Measurements from ENCODE around the gene IDUA.

The IDUA gene

GRCh38 chr4:955161-955921, 31.5 kb upstream of the IDUA start:
- H3K4me2 ChIP-seq = no peak overlapping the region
- H3K27me3 ChIP-seq = no peaks in the 10 kb centered on the region
- no peak overlapping the region for H3K27ac ChIP-seq
- H3K4me3 ChIP-seq = no peak overlapping the region
- no peaks in the 10 kb centered on the region for H3K9me3 ChIP-seq (replicated peaks in 1 of 11)
- H3K4me1 ChIP-seq = no peaks in the 10 kb centered on the region
- H3K9ac ChIP-seq = no peak overlapping the region
- peaks cover 15 to 69% (median 36%) of the 10 kb centered on the region in 11 experiments; a peak in 21 of 22 replicates for H3K36me3 ChIP-seq
- no peak for TF ChIP-seq Cebpa-rat (IDR thresholded peaks at IDR 0.05)
- H4K20me1 ChIP-seq = peaks cover 0 to 74% (median 14%) of the 10 kb centered on the region in 11 experiments; a peak in 14 of 22 replicates

- Histone ChIP-seq H3K27me3 (no peaks in the 10 kb centered on the region), H3K4me2 (no peak overlapping the region), H4K20me1 (peaks cover 0 to 74% (median 15%) of the 10 kb centered on the region in 11 experiments; a peak in 14 of 22 replicates), H3K36me3 (peaks cover 21 to 75% (median 42%) of the 10 kb centered on the region in 11 experiments), H3K4me1 (no peaks in the 10 kb centered on the region), H3K27ac (no peak overlapping the region), H3K9me3 (replicated peaks in 1 of 11) (no peaks in the 10 kb centered on the region), H3K4me3 (no peak overlapping the region), H3K9ac (no peak overlapping the region)
- no peak for TF ChIP-seq Cebpa-rat (IDR thresholded peaks at IDR 0.05)
Measured at GRCh38 chr4:955931-956381, 30.9 kb upstream of the IDUA start.

- Histone ChIP-seq H3K9ac (no peak overlapping the region), H3K27me3 (no peaks in the 10 kb centered on the region), H3K36me3 (peaks cover 23 to 76% (median 48%) of the 10 kb centered on the region in 11 experiments), H3K4me3 (no peak overlapping the region), H3K4me2 (no peak overlapping the region), H3K9me3 (replicated peaks in 1 of 11) (no peaks in the 10 kb centered on the region), H4K20me1 (peaks cover 0 to 74% (median 15%) of the 10 kb centered on the region in 11 experiments; a peak in 14 of 22 replicates), H3K4me1 (no peaks in the 10 kb centered on the region), H3K27ac (no peak overlapping the region)
- no peak for TF ChIP-seq Cebpa-rat (IDR thresholded peaks at IDR 0.05)
Measured at GRCh38 chr4:956531-957230, 30.2 kb upstream of the IDUA start.

GRCh38 chr4:957231-957580, 29.6 kb upstream of the IDUA start:
- H3K4me3 ChIP-seq = no peak overlapping the region
- H3K4me2 ChIP-seq = no peak overlapping the region
- no peak overlapping the region for H3K27ac ChIP-seq
- H3K27me3 ChIP-seq = no peaks in the 10 kb centered on the region
- no peak overlapping the region for H3K9ac ChIP-seq
- no peaks in the 10 kb centered on the region for H3K9me3 ChIP-seq (replicated peaks in 1 of 11)
- peaks cover 28 to 81% (median 54%) of the 10 kb centered on the region in 11 experiments for H3K36me3 ChIP-seq
- peaks cover 0 to 74% (median 15%) of the 10 kb centered on the region in 11 experiments; a peak in 14 of 22 replicates for H4K20me1 ChIP-seq
- TF ChIP-seq Cebpa-rat (IDR thresholded peaks at IDR 0.05) = no peak
- H3K4me1 ChIP-seq = no peaks in the 10 kb centered on the region

GRCh38 chr4:957581-958313, 29.1 kb upstream of the IDUA start:
- no peak overlapping the region for H3K4me3 ChIP-seq
- no peaks in the 10 kb centered on the region for H3K4me1 ChIP-seq
- TF ChIP-seq Cebpa-rat (IDR thresholded peaks at IDR 0.05) = no peak
- H3K27me3 ChIP-seq = no peaks in the 10 kb centered on the region
- H4K20me1 ChIP-seq = peaks cover 0 to 79% (median 20%) of the 10 kb centered on the region in 11 experiments; a peak in 14 of 22 replicates
- no peak overlapping the region for H3K9ac ChIP-seq
- no peak overlapping the region for H3K27ac ChIP-seq
- no peak overlapping the region for H3K4me2 ChIP-seq
- no peaks in the 10 kb centered on the region for H3K9me3 ChIP-seq (replicated peaks in 1 of 11)
- peaks cover 33 to 86% (median 59%) of the 10 kb centered on the region in 11 experiments for H3K36me3 ChIP-seq

GRCh38 chr4:958314-958665, 28.6 kb upstream of the IDUA start:
- peaks cover 36 to 87% (median 65%) of the 10 kb centered on the region in 11 experiments for H3K36me3 ChIP-seq
- H3K9me3 ChIP-seq (replicated peaks in 1 of 11) = no peaks in the 10 kb centered on the region
- no peaks in the 10 kb centered on the region for H3K27me3 ChIP-seq
- H3K9ac ChIP-seq = no peak overlapping the region
- H4K20me1 ChIP-seq = peaks cover 0 to 84% (median 21%) of the 10 kb centered on the region in 11 experiments; a peak in 14 of 22 replicates
- H3K4me3 ChIP-seq = no peak overlapping the region
- no peak overlapping the region for H3K4me2 ChIP-seq
- H3K27ac ChIP-seq = no peak overlapping the region
- TF ChIP-seq Cebpa-rat (IDR thresholded peaks at IDR 0.05) = no peak
- H3K4me1 ChIP-seq = no peaks in the 10 kb centered on the region

GRCh38 chr4:958696-959337, 28.0 kb upstream of the IDUA start:
- peaks cover 0 to 89% (median 23%) of the 10 kb centered on the region in 11 experiments; a peak in 14 of 22 replicates for H4K20me1 ChIP-seq
- H3K4me3 ChIP-seq = no peak overlapping the region
- H3K27me3 ChIP-seq = no peaks in the 10 kb centered on the region
- H3K36me3 ChIP-seq = peaks cover 41 to 87% (median 70%) of the 10 kb centered on the region in 11 experiments
- no peaks in the 10 kb centered on the region for H3K4me1 ChIP-seq
- H3K9me3 ChIP-seq (replicated peaks in 1 of 11) = no peaks in the 10 kb centered on the region
- H3K4me2 ChIP-seq = no peak overlapping the region
- H3K9ac ChIP-seq = no peak overlapping the region
- H3K27ac ChIP-seq = no peak overlapping the region
- no peak for TF ChIP-seq Cebpa-rat (IDR thresholded peaks at IDR 0.05)

- H3K27ac ChIP-seq = no peak overlapping the region
- no peaks in the 10 kb centered on the region for H3K27me3 ChIP-seq
- H3K9ac ChIP-seq = no peak overlapping the region
- H3K36me3 ChIP-seq = peaks cover 46 to 88% (median 75%) of the 10 kb centered on the region in 11 experiments
- peaks cover 0 to 91% (median 24%) of the 10 kb centered on the region in 11 experiments; a peak in 14 of 22 replicates for H4K20me1 ChIP-seq
- TF ChIP-seq Cebpa-rat (IDR thresholded peaks at IDR 0.05) = no peak
- H3K4me1 ChIP-seq = no peaks in the 10 kb centered on the region
- no peak overlapping the region for H3K4me2 ChIP-seq
- H3K9me3 ChIP-seq (replicated peaks in 1 of 11) = no peaks in the 10 kb centered on the region
- no peak overlapping the region for H3K4me3 ChIP-seq
Measured at GRCh38 chr4:959338-960139, 27.3 kb upstream of the IDUA start.

All from BLaER1 treated with 17β-estradiol and CSF1 and Interleukin-3, amounts not matched to agents 10 nM and 100 nM (cell line).